GM10266 (cell line): ENCODE results near the gene NLRP7.

Experiments
- DNase-seq: peaks from one replicate; pipeline ENCODE4 v3.0.0; 2012; ENCODE audit errors: extremely low spot score
- CTCF ChIP-seq: IDR thresholded peaks from 2 replicates; pipeline ENCODE4 v1.5.1; 2012; ENCODE audit warnings: mild to moderate bottlenecking, low read depth; ENCODE audit not compliant: control insufficient read depth, insufficient read depth; ENCODE audit errors: missing control alignments

NLRP7 gene

DNA sequence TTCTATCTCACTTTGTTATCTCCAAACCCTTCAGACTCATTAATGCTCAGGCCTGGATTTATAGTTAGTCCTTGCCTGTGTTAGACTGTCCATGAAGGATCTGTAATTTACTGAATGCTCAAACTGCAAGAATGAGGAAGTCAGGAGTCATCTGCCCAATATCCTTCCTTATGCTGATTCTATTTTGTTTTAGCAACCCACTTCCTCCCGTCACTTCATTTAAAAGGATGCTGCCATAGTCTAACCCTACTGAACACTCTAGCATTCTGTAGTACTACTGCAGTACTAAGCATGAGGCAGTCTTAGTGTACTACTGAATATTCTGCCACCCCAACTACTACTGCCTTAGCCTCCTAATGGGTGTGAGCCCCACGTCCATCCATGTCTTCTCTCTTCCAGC, 71.8 kb downstream of the NLRP7 start:
- no peak for TF ChIP-seq CTCF
- DNase-seq: no peak

GRCh38 chr19:54873990-54874389, 73.3 kb downstream of the NLRP7 start, which contains the start of gene FCAR:
Gene FCAR, plus strand, starts transcription at chr19:54874235. Its CDS starts 55 bp downstream, at chr19:54874290.
- DNase-seq: no peak
- TF ChIP-seq CTCF: no peak
